ENCODE measurements around the gene IGF2BP1.
"Not testable (repeated sequence)": the region's sequence is repeated elsewhere in the genome, so short reads cannot be mapped to it uniquely, and the experiment has no call there.

The IGF2BP1 gene

DNA sequence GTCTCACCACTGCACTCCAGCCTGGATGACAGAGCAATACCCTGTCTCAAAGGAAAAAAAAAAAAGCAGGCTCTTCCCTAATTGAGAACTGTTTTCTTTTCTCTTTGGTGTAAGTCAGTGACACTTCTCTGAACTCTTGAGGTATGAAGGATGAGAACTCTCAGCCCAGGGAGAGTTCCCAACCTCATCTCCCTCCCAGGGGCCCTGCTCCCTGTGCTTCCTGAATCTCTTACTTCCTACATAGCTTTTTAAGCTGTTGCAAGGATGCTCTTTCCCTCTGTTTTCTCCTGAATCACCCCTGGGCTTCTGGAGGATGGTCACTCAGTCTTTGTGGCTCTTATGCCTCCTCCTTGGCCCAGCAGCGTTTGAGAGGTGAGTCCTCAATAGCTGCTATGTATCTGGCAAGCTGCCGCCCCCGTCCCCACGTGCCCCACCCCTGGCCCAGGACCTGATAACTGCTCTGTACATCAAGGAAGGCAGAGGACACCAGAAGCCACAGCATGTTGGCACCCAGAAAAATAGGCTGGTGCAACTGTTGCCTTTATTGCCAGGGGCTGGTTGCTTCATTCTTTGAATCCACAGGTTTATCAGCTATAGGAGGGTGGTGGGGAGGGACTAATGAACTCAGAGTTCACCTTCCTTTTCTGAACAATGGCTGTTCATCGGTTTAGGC, 24.0 kb downstream of the IGF2BP1 start:
- DNase-seq, result no peak

DNA sequence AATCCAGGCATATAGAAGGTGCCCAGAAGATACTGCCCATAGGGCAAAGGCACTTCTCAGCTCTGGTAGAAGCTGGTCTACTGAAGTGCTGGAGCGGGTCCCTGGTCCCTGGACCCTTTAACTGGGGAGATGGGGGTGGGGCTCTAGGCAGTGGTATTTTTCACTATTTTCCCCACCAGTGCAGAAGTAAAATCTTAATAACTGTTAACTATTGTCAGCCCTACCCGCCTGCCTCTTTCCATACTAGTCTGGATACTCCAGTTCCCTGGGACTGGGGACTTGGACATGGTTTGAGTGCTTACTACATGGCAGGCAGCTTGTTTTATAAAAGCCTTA, 24.6 kb downstream of the IGF2BP1 start:
- no peak for DNase-seq

DNA sequence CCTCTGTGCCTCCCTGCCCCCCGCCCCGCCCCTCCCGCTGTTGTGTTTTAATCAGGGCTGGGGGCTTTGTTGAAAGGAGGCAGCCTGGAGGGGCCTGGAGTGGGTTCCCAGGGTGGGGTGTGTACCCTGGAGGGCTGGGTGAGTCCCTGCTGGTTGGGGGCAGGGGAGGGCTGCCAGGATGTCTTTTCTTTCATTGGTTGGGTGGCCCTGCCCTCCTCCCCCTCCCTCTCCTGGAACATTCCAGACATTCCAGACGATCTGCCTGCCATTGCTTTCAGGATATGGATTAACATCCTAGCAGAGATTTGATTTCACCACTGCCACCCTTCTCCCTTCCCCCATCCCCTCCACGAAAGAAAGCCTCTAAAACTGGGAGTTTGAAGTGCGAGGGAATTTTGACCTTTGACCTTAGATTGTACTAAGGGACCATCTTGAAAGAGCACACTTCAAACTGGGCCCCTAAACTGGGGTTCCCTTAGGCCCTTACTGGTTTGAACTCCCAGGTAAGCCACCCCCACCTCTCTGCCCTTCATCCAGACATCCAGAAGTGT, 25.3 kb downstream of the IGF2BP1 start:
- DNase-seq, result no peak

DNA sequence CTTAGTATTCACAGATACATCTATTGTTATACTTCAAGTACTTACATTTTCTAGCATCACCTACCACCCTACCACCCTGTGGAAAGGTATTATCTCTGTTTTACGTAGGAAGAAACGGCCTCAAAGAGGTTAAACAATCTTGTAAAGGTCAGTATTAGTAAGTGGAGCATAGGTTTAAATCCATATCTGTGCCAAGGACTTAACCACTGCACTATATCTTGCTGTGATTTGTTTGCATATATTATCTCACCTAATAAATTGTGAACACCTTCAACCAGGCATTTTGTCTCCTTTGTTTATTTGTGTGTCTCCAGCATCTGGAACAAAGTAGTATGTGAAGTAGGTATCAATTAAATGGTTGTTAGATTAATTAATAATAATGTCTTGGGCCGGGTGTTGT, 27.3 kb downstream of the IGF2BP1 start:
- DNase-seq, result no peak

DNA sequence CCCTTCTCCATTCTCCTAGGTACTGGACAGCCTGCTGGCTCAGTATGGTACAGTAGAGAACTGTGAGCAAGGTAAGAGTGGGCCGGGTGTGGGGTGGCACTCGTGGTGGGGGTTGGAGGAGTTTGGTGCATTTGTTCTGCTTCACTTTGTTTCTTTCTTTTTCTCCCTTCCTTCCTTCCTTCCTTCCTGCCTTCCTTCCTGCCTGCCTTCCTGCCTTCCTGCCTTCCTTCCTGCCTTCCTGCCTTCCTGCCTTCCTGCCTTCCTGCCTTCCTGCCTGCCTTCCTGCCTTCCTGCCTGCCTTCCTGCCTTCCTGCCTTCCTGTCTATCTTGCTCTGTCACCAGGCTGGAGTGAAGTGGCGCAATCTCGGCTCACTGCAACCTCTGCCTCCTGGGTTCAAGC, 29.3 kb downstream of the IGF2BP1 start:
- not testable (repeated sequence) for DNase-seq

DNA sequence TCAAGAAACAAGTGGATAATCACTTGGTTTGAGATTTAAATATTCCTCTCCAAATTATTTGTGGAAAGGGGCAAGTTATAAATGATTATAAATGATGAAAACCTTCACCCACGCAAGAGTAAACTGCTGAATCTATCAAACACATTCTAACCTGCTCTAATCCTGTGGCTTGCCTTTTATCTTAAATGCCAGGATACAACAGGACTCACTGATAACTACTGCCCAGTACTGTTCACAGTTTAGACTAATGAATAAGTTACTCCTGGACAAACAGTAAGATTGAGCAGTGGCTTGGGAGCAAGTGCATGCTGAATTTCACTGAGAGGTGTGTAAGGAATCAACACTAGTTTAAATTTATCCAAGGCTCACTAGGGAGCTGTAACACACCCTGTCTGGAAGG, 31.1 kb downstream of the IGF2BP1 start:
- DNase-seq, result no peak

DNA sequence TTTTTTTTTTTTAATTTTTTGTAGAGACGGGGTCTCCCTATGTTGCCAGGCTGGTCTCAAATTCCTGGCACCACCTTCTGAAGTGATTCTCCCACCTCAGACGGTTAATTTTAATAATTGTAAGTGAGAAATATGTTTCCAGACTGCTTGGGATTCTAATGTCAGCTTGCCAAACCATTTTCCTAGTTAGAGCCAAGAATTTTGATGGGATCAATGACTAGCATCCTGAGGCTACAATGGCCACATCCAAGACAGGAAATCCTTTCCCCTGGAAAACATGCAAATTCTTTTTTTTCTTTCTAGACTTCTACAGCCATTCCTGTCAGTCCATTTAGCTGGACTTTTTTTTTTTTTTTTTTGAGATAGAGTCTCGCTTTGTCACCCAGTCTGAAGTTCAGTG, 32.6 kb downstream of the IGF2BP1 start:
- no peak for DNase-seq

DNA sequence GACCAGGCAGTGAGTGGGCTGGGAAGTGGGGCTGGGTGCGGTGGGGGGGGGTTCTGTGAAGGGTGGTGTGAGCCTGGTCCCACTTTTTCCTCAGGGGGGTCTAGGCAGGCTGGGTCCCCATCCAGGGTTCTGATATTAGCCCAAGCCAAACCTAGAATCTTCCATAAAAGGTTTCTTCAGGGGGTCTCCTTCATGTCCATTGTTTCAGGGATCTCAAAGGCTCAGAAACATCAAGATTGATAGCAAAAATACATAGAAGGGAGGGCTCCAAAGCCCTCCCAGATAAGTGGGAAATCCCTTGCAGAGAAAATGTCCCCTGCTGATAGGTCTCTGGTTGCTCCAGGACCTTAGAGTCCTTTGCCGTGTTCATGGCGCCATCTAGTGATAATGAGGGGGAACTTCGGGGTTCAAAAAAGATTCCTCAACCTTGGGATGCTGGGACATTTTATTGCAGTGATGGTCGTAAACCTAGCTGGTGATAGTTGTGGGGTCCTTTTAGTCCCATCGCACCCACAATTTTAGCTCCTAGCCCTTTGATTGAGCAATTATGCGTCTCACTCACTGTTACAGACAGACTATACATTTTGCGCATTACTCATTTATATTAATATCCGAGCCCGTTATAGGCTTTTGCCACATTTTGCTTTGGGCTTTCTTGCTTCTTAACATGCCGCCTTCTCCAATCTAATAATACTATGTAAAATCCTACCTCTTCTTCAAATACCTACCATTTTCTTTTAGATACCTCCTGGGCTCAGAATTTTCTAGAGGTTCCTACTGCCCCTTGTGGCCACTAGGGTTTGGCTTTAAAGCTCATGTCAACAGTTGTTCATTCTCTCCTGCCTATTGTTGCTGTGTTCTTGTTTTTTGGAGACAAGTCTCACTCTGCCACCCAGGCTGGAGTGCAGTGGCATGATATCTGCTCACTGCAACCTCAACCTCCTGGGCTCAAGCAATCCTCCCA, 35.1 kb downstream of the IGF2BP1 start:
- DNase-seq, result peak; percentile 12

DNA sequence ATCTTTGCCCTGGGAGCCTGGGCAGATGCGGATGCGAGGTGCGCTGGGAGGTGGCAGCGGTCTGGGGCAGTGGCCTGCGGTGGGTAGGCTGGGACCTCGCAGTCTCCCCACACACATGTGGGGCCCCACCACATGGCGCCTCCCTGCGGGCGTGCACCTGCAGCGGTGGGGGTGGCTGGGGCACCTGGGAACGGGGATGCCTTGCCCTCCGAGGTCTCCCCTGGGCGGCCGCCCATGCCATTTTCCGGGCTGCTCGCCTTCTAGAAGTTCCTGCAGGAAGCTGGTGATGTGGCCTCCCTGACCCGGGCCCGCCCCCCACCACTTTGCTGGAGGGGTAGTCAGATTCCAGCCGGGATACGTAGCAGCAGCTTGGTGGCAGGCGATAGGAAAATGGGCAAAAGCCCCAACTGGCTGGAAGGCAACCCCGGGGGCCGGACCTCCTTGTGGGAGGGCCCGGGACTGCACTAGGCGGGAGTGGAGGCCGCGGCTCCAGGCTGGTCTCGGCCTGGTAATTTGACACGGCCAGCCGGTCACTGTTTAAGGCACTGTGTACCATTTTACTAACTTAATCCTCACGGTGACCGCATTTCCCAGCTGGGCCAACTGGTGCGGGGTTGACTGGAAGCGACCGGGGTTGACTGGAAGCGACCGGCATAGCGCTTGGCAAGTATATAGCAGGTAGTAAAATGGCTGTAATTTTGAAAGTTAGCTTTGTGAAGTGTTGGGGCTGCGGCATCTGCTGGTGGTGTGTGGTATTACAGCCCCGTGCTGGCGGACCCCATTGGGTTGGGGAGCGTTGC, 38.5 kb downstream of the IGF2BP1 start:
- DNase-seq, result no peak

DNA sequence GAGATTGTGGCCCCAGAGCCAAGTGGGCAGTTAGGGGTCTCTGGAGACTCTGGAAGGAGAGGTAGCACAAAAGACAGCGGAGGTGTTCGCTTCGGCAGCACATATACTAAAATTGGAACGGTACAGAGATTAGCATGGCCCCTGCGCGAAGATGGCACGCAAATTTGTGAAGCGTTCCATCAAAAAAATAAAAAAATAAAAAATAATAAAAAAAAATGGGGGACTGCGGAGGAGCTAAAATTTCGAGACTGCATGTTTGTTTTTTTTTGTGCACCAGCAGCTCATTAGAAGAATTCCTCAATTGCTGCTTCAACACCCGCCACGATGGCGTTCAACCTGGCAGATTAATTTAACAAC, 39.1 kb downstream of the IGF2BP1 start:
- DNase-seq, result no peak

DNA sequence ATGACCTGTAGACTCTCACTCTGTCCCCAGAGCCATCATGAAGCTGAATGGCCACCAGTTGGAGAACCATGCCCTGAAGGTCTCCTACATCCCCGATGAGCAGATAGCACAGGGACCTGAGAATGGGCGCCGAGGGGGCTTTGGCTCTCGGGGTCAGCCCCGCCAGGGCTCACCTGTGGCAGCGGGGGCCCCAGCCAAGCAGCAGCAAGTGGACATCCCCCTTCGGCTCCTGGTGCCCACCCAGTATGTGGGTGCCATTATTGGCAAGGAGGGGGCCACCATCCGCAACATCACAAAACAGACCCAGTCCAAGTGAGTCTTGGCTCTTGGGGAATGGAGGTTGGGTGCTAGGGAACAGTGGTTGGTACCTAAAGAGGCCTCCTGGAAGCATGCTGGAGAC, 41.0 kb downstream of the IGF2BP1 start:
- no peak for DNase-seq

DNA sequence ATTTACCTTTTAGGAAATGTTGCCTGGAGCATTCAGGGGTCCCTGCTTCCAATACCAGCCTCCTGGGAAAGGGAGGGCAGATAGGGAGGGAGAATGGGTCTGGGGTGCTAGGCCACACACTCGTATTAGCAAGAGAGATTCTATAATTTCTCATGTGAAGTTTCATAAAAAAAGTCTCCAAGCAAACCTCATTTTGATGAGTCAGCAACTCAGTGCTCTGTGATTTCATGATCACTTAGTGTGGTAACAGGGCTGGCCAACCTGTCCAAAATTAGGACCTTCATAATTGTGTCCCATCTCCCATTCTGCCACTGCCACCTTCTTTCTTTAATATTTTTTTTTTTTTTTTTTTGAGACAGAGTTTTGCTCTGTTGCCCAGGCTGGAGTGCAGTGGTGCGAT, 41.4 kb downstream of the IGF2BP1 start:
- no peak for DNase-seq

DNA sequence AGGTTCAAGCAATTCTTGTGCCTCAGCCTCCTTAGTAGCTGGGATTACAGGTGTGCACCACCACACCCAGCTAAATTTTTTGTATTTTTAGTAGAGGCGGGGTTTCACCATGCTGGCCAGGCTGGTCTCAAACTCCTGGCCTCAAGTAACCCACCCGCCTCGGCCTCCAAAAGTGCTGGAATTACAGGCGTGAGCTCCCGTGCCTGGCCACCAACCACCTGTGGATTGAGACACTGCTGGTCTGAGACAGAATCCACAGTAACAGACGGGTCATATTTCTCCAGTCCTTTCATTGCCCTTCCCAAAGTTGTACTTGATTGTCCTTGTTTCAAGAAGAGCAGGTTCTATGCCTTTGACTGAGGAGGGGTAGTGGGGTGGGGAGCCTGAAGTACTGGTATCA, 42.3 kb downstream of the IGF2BP1 start:
- DNase-seq, result not testable (repeated sequence)

DNA sequence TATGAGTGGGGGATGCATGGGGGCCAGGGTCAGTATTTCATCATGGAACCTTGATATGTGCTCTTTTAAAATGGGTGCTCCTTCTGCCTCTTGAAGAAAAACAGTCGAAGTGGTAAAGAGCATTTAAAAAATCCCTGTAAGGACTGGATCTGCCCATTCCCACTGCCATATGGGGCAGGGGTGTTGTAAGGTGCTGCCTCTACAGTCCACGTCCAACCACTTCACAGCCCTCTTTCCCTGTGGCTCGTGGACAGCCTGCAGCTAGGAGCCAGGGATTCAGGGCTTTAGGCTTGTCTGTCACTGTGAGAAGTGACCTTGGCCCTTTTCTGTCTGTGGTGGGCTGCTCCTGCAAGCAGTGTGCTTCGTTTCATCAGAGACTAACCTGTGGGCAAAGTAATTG, 44.3 kb downstream of the IGF2BP1 start:
- DNase-seq, result no peak

DNA sequence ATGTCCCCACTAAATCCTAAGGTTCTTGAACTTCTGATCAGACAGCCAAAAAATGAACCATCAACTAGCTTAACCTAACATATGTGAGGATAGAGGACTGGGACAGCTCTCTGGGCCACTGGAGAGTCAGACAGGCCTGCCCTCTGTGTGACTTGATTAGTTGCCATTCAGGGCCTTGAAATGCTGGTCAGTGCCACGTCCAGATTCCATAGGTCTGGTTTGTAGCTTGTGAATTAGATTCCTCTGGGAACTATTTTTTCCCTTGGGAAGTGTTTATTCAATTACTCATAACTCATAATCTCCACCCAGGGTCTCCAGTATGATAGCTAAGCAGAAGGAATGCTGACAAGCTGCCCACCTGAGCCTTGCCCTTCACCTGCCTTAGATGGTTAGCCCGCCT, 48.2 kb downstream of the IGF2BP1 start:
- DNase-seq, result no peak

DNA sequence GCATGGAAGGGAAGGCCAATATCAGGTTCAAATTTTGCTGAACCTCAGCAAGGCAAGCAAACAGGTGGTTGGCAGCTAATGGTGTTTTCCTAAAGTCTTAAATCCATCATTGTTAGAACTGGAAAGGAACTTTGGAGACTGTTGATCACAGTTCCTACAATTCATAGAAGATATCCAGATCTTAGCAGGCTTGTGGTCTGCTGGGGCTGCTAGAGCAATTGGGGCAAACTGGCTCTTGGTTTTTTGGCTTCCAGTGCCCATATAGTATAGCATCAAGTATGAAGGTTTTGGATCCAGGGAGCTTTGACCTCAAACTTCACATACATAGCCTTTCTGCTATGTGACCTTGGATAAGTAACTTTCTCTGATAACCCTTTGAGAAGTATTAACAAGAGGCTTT, 49.7 kb downstream of the IGF2BP1 start:
- no peak for DNase-seq

DNA sequence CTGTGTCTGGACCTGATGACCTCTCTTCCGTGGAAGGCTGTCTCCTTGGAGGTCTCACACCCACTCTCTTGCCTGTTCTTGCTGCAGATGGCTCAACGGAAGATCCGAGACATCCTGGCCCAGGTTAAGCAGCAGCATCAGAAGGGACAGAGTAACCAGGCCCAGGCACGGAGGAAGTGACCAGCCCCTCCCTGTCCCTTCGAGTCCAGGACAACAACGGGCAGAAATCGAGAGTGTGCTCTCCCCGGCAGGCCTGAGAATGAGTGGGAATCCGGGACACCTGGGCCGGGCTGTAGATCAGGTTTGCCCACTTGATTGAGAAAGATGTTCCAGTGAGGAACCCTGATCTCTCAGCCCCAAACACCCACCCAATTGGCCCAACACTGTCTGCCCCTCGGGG, 52.1 kb downstream of the IGF2BP1 start:
- no peak for DNase-seq

DNA sequence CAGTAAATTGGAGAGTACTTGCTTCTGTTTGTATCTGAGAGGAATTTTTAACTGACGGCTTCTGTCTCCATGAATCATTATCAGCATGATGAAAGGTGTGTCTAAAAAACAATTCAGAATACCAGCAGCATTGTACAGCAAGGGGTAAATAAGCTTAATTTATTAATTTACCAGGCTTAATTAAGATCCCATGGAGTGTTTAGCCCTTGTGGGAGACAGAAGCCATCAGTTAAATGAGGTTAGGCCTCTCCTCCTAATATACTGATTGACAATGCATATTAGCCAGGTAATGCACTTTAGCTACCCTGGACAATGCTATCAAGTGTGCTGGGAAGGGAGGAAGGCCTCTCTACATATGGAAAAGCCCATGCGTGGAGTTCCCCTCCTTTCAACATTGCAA, 53.4 kb downstream of the IGF2BP1 start:
- no peak for DNase-seq

DNA sequence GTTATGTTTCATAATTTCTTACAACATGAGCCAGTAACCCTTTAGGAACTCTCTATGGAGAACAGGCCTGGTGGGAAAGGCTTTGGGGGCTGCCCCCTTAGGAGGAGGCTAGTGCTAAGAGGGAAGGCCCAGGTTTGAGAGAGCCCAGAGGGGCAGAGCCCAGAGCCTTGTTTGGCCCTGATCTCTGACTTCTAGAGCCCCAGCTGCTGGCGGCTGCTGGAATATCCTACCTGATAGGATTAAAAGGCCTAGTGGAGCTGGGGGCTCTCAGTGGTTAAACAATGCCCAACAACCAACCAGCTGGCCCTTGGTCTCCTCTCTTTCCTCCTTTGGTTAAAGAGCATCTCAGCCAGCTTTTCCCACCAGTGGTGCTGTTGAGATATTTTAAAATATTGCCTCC, 54.1 kb downstream of the IGF2BP1 start:
- no peak for DNase-seq

DNA sequence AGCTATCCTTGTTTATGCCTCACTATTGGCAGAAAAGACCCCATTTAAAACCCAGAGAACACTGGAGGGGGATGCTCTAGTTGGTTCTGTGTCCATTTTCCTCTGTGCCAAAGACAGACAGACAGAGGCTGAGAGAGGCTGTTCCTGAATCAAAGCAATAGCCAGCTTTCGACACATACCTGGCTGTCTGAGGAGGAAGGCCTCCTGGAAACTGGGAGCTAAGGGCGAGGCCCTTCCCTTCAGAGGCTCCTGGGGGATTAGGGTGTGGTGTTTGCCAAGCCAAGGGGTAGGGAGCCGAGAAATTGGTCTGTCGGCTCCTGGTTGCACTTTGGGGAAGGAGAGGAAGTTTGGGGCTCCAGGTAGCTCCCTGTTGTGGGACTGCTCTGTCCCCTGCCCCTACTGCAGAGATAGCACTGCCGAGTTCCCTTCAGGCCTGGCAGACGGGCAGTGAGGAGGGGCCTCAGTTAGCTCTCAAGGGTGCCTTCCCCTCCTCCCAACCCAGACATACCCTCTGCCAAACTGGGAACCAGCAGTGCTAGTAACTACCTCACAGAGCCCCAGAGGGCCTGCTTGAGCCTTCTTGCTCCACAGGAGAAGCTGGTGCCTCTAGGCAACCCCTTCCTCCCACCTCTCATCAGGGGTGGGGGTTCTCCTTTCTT, 56.1 kb downstream of the IGF2BP1 start:
- DNase-seq, result no peak

DNA sequence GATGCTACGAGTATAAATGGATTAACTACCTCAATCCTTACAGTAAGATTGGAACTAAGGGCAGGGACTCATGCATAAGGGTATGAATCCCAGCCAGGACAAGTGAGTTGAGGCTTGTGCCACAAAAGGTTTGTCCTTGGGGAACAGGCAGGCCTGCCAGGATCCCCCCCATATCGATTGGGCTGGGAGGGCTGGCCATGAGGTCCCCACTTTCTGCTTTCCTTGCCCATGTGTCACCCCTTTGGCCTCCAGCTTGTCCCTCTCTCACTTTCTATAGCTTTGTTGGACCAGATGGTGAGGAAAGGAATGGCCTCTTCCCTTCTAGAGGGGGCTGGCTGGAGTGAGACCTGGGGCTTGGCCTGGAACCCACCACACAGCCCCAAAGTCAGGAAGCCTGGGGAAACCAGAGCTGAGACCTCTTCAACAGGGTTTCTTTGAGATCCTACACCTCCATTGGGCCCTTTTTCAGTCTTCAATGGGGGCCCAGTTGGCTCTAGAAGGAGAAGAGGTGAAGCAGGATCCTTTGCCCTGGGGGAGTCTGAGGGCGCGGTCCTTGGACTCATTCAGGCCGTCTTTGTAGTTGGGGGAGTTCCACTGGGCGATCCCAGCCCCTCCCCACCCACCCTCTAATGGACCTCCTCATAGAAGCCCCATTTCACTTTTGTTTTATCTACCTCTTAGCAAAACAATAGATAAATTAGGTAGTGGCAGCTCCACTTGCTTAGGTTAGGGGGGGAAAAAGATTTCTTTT, 57.3 kb downstream of the IGF2BP1 start:
- DNase-seq, result no peak
